Measurements from ENCODE around the gene USP46.
A peak's percentile ranks its signal among the peaks of the same experiment; 100 is the strongest.

The USP46 gene

DNA sequence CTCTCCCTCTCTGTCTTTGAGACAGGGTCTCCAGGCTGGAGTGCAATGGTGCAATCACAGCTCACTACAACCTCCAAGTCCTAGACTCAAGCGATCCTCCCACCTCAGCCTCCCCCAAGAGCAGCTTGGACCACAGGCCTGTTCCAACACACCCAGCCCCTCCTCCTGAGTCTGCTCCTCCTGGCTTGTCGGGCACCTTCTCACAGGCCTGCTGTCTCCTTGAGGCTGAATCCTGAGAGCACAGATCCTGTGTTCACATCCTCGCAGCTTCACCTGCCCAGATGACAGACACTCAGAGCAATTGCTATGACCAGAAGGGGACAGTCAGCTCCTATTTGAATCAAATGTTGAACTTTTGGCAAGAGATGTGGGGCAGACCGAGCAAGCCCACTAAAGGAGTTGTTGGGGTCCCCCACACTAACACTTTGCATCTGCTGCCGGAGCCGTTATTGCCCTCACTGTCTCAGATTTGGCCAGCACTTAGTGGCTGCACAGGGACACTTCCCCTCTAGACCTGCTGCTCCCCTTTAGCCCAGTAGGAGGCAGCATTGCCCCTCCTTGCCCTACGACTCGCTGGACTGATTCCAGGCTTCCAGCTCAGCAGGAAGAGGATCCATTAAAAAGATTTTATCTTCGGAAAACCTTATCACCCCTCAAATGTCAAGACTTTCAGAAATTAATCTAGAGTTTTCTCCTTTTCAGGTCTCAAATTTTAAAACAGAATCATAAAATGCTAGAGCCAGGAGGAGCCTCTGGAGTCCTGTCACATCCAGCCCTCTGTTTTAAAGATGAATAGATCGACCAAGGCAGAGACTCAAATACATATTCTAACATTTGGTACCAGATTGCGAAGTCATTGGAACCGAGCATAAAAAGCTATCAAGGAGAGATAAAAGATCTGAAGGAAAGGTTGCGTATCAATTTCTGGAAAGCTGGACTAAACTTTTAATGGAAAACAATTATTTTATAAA is 113.7 kb downstream of the USP46 start:
- DNase-seq (ENCODE audit: low read depth): peak; percentile 68
- no peak overlapping the region for H3K4me3 ChIP-seq (ENCODE audit: low read length)

More for the DNA sequence above, 113.7 kb downstream of the USP46 start:
- TF ChIP-seq CTCF (IDR thresholded peaks at IDR 0.05; ENCODE audit: insufficient read depth, low read depth, low read length, missing control alignments): peak; percentile 99
